ENCODE measurements around the gene NAPSA.

GRCh38 chr19:50320051-50320450 lies 45.4 kb downstream of the NAPSA start:
- TF ChIP-seq EGR1 (IDR thresholded peaks at IDR 0.05; ENCODE audit: borderline replicate concordance, low read depth, low read length): no peak
- TF ChIP-seq POLR2A (IDR thresholded peaks at IDR 0.05; ENCODE audit: control extremely low read depth in 1 of 2, low read depth in 2 of 2, low read length in 2 of 2): no peak
- no peak for TF ChIP-seq TAF1 (IDR thresholded peaks at IDR 0.05; ENCODE audit: low read depth, low read length)
- no peak for TF ChIP-seq RFX5 (IDR thresholded peaks at IDR 0.05; ENCODE audit: borderline replicate concordance, low read depth, low read length)
- TF ChIP-seq CTCF (IDR thresholded peaks at IDR 0.05; ENCODE audit: control extremely low read depth in 1 of 3, insufficient read depth in 1 of 3, low read depth in 1 of 3, low read length in 3 of 3): no peak
- TF ChIP-seq EZH2 (IDR thresholded peaks at IDR 0.05; ENCODE audit: low read depth, low read length, severe bottlenecking): no peak
- TF ChIP-seq, protein P1, sequence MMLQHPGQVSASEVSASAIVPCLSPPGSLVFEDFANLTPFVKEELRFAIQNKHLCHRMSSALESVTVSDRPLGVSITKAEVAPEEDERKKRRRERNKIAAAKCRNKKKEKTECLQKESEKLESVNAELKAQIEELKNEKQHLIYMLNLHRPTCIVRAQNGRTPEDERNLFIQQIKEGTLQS (IDR thresholded peaks at IDR 0.05; ENCODE audit: insufficient read depth, low read depth, low read length): no peak
- no peak for TF ChIP-seq BACH1 (IDR thresholded peaks at IDR 0.05; ENCODE audit: low read length)
- no peak for TF ChIP-seq MAFK (IDR thresholded peaks at IDR 0.05; ENCODE audit: low read depth, low read length)
- TF ChIP-seq RAD21 (IDR thresholded peaks at IDR 0.05 in 1 of 2, conservative IDR thresholded peaks at IDR 0.05 in 1 of 2; ENCODE audit: low read depth in 2 of 2, low read length in 2 of 2): no peak
- TF ChIP-seq, protein P2, sequence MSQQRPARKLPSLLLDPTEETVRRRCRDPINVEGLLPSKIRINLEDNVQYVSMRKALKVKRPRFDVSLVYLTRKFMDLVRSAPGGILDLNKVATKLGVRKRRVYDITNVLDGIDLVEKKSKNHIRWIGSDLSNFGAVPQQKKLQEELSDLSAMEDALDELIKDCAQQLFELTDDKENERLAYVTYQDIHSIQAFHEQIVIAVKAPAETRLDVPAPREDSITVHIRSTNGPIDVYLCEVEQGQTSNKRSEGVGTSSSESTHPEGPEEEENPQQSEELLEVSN (IDR thresholded peaks at IDR 0.05): no peak

Data from H1 (cell line).